ENCODE measurements around the gene MAP3K5.

- no peak for TF ChIP-seq CTCF (IDR thresholded peaks at IDR 0.05)
- TF ChIP-seq POLR2AphosphoS5 (IDR thresholded peaks at IDR 0.05): no peak
- no peak for TF ChIP-seq POLR2A (IDR thresholded peaks at IDR 0.05; ENCODE audit: low read depth)
These were observed 8.6 kb downstream of the MAP3K5 start for GRCh38 chr6:136783495-136784270.
